Endothelial cell of umbilical vein (primary cell): Measurements from ENCODE around the gene PET100.

Experiments
- CTCF ChIP-seq, 2 donors: IDR thresholded peaks; 1 replicate in 1 of 2; 2 replicates in 1 of 2; pipeline ENCODE4 v1.5.1; 2011; ENCODE audit warnings: low read length in 2 of 2, mild to moderate bottlenecking in 2 of 2, moderate library complexity in 2 of 2, control low read depth in 1 of 2, inconsistent platforms in 1 of 2, low read depth in 1 of 2; ENCODE audit not compliant: insufficient read depth in 1 of 2; ENCODE audit errors: extremely low read depth in 1 of 2
- EZH2 ChIP-seq: IDR thresholded peaks from 2 replicates; pipeline ENCODE4 v1.6.1; 2012; ENCODE audit warnings: borderline replicate concordance, low read depth, mild to moderate bottlenecking, moderate library complexity, low read length, inconsistent platforms; ENCODE audit not compliant: severe bottlenecking
- GATA2 ChIP-seq: IDR thresholded peaks from 2 replicates; pipeline ENCODE4 v1.7.0; 2011; ENCODE audit warnings: low read depth, mild to moderate bottlenecking, moderate library complexity, mixed read lengths, low read length; ENCODE audit not compliant: insufficient read length, insufficient read depth
- POLR2AphosphoS5 ChIP-seq: IDR thresholded peaks from 2 replicates; pipeline ENCODE4 v1.6.1; 2012; ENCODE audit warnings: low read depth, mild to moderate bottlenecking, control low read depth, low read length, moderate library complexity; ENCODE audit not compliant: insufficient read depth

- TF ChIP-seq CTCF (IDR thresholded peaks at IDR 0.05; ENCODE audit: extremely low read depth in 1 of 2, insufficient read depth in 1 of 2, low read depth in 1 of 2, low read length in 2 of 2): peak in 1 of 2 donors; percentile 5
- TF ChIP-seq POLR2AphosphoS5: no peak
- no peak for TF ChIP-seq GATA2
- no peak for TF ChIP-seq EZH2
These were observed 12.0 kb downstream of the PET100 start for GRCh38 chr19:7641290-7642276.
